NCI-H2196 treated with DMSO at 0.1 percent for 48 hours (cell line): ENCODE results near the gene TFR2.

Experiments
- DNase-seq: peaks from one replicate; lab custom pipeline; 2025; ENCODE audit not compliant: unreplicated experiment; lab: John Stamatoyannopoulos, UW

TFR2 gene

GRCh38 chr7:100613412-100614175 lies 27.8 kb downstream of the TFR2 start:
- no peak for DNase-seq

- DNase-seq: no peak
Measured at GRCh38 chr7:100612730-100613390, 28.5 kb downstream of the TFR2 start.

- peak; percentile 98 for DNase-seq
Measured at GRCh38 chr7:100611983-100612729, 29.2 kb downstream of the TFR2 start, which contains the start of gene MOSPD3. TSS of gene MOSPD3 (plus strand) at chr7:100612540. CDS start at chr7:100612792, 252 bp downstream.

- DNase-seq: no peak
Measured at GRCh38 chr7:100609958-100610357, 31.4 kb downstream of the TFR2 start.

GRCh38 chr7:100607111-100607510 lies 34.2 kb downstream of the TFR2 start:
- no peak for DNase-seq

- no peak for DNase-seq
Measured at GRCh38 chr7:100606313-100606712, 35.0 kb downstream of the TFR2 start.

- no peak for DNase-seq
Measured at GRCh38 chr7:100604976-100605911, 36.1 kb downstream of the TFR2 start.

GRCh38 chr7:100604028-100604975 lies 37.0 kb downstream of the TFR2 start:
- peak; percentile 61 for DNase-seq

GRCh38 chr7:100603726-100604027 lies 37.7 kb downstream of the TFR2 start:
- DNase-seq: no peak

GRCh38 chr7:100602889-100603725 lies 38.2 kb downstream of the TFR2 start:
- no peak for DNase-seq

GRCh38 chr7:100600730-100601038 lies 40.7 kb downstream of the TFR2 start:
- no peak for DNase-seq

GRCh38 chr7:100599911-100600729 lies 41.2 kb downstream of the TFR2 start:
- DNase-seq: no peak

GRCh38 chr7:100598425-100598824 lies 42.9 kb downstream of the TFR2 start:
- DNase-seq: no peak

GRCh38 chr7:100595188-100595587 lies 46.2 kb downstream of the TFR2 start:
- no peak for DNase-seq

- no peak for DNase-seq
Measured at GRCh38 chr7:100591596-100591995, 49.8 kb downstream of the TFR2 start.

- no peak for DNase-seq
Measured at GRCh38 chr7:100590077-100590737, 51.1 kb downstream of the TFR2 start.

- no peak for DNase-seq
Measured at GRCh38 chr7:100589341-100589947, 51.9 kb downstream of the TFR2 start.
